ENCODE results near the gene SFRP5.

DNA sequence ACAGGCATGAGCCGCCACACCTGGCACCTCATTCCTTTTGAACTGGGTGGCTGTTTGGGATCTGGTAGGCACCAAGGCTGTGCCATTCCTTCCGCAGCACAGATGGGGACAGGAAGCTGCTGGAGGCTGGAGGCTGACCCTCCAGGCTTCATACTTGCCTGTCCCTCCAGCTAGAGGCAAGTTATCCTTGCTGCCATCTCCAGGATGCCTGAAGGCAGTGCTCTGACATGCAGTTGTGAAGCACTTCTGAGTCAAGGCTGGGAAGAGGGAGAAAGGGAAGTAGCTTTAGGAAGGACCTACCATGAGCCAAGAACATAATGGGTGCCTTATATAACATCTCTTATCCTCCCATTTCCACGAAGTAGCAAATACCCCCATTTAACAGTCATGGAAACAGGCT, 48.8 kb downstream of the SFRP5 start:
- TF ChIP-seq, protein P1, sequence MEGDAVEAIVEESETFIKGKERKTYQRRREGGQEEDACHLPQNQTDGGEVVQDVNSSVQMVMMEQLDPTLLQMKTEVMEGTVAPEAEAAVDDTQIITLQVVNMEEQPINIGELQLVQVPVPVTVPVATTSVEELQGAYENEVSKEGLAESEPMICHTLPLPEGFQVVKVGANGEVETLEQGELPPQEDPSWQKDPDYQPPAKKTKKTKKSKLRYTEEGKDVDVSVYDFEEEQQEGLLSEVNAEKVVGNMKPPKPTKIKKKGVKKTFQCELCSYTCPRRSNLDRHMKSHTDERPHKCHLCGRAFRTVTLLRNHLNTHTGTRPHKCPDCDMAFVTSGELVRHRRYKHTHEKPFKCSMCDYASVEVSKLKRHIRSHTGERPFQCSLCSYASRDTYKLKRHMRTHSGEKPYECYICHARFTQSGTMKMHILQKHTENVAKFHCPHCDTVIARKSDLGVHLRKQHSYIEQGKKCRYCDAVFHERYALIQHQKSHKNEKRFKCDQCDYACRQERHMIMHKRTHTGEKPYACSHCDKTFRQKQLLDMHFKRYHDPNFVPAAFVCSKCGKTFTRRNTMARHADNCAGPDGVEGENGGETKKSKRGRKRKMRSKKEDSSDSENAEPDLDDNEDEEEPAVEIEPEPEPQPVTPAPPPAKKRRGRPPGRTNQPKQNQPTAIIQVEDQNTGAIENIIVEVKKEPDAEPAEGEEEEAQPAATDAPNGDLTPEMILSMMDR (IDR thresholded peaks at IDR 0.05) = no peak
- TF ChIP-seq POLR2A (IDR thresholded peaks at IDR 0.05) = no peak

Data from uterus (tissue), 2 donors.